Activated naive CD4-positive, alpha-beta T cell treated with anti-CD3 and anti-CD28 coated beads, Interleukin-2, amount 50 U/mL, for 24 hours (primary cell): ENCODE data around the gene TAF1B.

Experiments
- H3K27ac Mint-ChIP-seq: one replicate; pipeline ENCODE4 v1.8.0; 2021; ENCODE audit warnings: mild to moderate bottlenecking, mixed read lengths
- H3K27me3 Mint-ChIP-seq: one replicate; pipeline ENCODE4 v1.8.0; 2021; ENCODE audit warnings: mixed read lengths
- H3K36me3 Mint-ChIP-seq: one replicate; pipeline ENCODE4 v1.8.0; 2021; ENCODE audit warnings: mixed read lengths
- H3K4me1 Mint-ChIP-seq: one replicate; pipeline ENCODE4 v1.8.0; 2021; ENCODE audit warnings: mixed read lengths
- H3K4me3 Mint-ChIP-seq: one replicate; pipeline ENCODE4 v1.8.0; 2021; ENCODE audit warnings: mild to moderate bottlenecking, mixed read lengths
- H3K9me3 Mint-ChIP-seq: one replicate; pipeline ENCODE4 v1.8.0; 2021; ENCODE audit warnings: mixed read lengths

The TAF1B gene

DNA sequence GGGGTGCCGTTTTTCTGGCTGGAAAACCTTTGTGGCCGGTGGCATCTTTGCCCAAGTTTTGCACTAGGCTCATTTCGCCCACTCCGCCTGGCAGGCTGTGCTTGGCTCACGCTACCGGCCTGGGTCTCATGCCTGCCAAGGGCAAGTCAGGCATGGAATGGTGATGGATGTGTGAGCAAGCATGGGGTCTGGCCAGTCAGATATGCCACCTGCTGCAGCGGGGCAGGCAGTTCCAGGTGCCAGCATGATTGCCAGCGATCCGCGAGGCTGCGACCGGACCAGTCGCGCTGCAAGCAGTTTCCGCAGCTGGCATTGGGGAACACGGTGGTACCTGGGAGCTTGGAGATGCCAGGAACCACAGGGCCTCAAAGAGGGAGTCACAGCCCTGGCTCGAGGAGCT, 40.6 kb downstream of the TAF1B start:
- Mint-ChIP-seq H3K36me3 (peaks cover 35% of the 10 kb centered on the region), H3K27me3 (no peaks in the 10 kb centered on the region), H3K27ac (no peak overlapping the region), H3K9me3 (peaks cover 14% of the 10 kb centered on the region), H3K4me1 (peaks cover 13% of the 10 kb centered on the region), H3K4me3 (no peak overlapping the region)

GRCh38 chr2:9884436-9884835, 41.2 kb downstream of the TAF1B start:
- no peak overlapping the region for H3K4me3 Mint-ChIP-seq
- peaks cover 14% of the 10 kb centered on the region for H3K9me3 Mint-ChIP-seq
- peaks cover 13% of the 10 kb centered on the region for H3K4me1 Mint-ChIP-seq
- H3K27me3 Mint-ChIP-seq: no peaks in the 10 kb centered on the region
- no peak overlapping the region for H3K27ac Mint-ChIP-seq
- H3K36me3 Mint-ChIP-seq: peaks cover 36% of the 10 kb centered on the region

DNA sequence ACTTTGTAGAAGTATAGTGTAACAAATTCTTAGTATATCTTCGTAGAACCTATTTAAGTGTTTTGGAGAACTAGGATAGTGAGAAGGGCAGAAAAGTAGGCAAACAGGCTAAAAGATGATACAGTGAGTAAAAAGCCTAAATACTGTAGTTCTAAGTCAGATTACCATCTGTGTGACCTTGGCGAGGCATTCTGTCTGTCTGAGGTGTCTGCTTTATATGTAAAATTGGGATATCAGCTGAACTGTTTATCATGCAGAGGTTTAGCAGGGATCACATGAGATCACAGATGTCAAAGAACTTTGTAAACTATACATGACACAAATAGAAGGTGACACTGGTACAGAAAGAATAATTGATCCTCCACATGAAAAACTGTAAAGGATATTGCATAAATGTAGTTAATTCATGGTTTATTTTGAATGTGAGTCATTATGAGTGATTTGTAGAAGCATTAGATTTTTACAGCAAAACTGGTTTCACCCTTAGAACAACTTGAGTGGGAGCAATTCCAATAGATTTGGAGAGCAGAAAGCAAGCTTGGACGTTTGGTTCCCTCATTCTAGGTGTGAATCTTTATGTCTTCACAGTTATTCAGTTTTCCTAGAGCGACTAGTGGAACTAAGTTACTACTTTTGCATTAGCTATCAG, 41.9 kb downstream of the TAF1B start:
- no peaks in the 10 kb centered on the region for H3K27me3 Mint-ChIP-seq
- no peak overlapping the region for H3K4me3 Mint-ChIP-seq
- peaks cover 14% of the 10 kb centered on the region for H3K9me3 Mint-ChIP-seq
- peaks cover 13% of the 10 kb centered on the region for H3K4me1 Mint-ChIP-seq
- H3K36me3 Mint-ChIP-seq: peaks cover 42% of the 10 kb centered on the region
- H3K27ac Mint-ChIP-seq: no peak overlapping the region

DNA sequence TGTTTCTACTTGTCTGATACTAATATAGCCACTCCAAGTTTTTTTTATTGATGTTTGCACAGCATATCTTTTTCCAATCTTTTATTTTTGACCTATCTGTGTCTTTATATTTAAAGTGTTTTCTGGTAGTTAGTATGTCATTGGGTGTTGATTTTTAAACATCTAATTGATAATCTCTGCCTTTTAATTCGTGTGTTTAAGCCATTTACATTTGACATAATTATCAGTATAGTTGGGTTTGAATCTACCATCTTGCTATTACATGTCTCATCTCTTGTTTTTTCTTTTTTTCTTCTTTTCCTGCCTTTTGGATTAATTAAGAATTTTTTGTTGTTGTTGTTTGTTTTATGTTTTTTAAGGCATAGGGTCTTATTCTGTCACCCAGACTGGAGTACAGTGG, 44.2 kb downstream of the TAF1B start:
- H3K4me3 Mint-ChIP-seq: no peak overlapping the region
- no peaks in the 10 kb centered on the region for H3K27me3 Mint-ChIP-seq
- H3K4me1 Mint-ChIP-seq: peaks cover 13% of the 10 kb centered on the region
- H3K27ac Mint-ChIP-seq: no peak overlapping the region
- peaks cover 14% of the 10 kb centered on the region for H3K9me3 Mint-ChIP-seq
- H3K36me3 Mint-ChIP-seq: peaks cover 45% of the 10 kb centered on the region

DNA sequence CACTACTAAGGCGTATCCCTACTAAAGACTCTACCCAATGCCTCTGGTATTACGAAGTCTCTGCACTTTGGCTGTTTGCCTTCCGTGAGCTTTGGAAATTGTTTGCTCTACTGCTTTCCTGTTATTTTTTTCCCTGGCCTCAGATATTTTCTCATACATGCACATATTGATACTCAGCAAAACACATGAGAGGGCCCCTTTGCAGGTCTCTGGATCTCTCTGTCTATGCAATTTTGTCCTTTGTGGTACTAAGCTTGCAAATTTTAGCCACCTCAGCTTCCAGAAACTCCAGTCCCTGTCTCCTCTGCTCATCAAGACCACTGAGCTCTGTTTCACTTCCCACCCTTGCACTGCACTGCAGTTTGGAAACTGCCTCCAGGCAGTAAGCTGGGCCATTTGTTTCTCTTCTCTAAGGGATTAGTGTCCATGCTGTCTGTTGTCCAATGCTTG, 46.6 kb downstream of the TAF1B start:
- Mint-ChIP-seq H3K4me3 (no peak overlapping the region), H3K36me3 (peaks cover 37% of the 10 kb centered on the region), H3K27ac (no peak overlapping the region), H3K4me1 (peaks cover 13% of the 10 kb centered on the region), H3K27me3 (no peaks in the 10 kb centered on the region), H3K9me3 (peaks cover 14% of the 10 kb centered on the region)

DNA sequence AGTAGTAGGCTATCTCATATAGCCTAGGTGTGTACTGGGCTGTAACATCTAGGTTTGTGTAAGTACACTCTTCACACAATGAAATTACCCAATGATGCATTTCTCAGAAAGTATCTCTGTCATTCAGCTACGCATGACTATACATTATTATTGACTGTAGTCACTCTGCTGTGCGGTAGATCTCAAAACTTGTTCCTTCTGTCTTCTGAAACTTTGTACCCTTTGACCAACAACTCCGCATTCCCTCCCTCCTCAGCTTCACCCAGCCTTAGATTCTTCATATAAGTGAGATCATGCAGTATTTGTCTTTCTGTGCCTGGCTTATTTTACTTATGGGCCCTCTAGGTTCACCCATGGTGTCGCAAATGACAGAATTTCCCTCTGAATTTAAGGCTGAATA, 49.0 kb downstream of the TAF1B start:
- Mint-ChIP-seq H3K36me3 (peaks cover 25% of the 10 kb centered on the region), H3K27me3 (no peaks in the 10 kb centered on the region), H3K4me3 (no peak overlapping the region), H3K27ac (no peak overlapping the region), H3K4me1 (peaks cover 15% of the 10 kb centered on the region), H3K9me3 (peaks cover 11% of the 10 kb centered on the region)

DNA sequence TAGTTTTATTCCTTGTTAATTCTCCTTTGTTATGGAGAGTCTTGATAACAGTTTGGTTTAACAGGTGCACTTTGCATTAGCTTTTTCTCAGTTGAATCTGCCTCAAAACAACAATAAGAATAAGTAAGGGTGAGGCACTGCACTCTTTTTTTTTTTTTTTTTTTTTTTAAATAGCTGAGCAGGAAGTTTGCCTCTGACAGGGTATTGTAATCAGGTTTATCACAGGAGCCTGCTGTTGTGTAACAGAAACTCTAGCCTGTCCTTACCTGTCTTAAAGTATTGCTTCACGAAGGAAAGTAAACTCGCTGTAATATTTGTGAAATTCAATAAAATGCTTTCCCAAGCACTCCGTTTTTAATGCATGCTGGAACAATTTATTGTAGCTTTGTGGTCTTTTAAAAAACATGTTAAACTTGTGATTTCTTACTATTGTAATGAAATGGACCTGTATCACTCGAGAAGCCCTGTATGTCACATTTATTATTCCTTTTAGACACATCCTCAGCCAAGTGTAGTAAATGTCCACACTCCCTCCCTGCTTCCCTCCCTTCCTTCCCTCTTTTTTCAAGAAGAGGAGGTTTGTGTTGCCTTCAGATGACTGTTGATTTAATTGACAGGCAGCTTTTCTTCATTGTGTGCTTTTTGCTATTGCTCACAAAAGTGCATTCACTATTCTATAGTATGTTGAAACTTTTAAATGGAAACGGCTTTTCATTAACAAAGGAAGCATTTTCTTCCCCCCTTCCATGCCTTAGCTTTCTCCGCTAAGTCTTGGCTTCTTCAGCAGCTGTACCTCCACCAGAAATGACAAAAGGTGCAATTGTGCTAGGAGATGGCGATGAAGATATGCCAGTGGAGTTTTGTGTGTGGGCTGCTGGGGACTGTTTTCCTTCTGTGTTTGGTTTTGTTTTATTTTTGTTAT, 52.7 kb downstream of the TAF1B start:
- H3K27me3 Mint-ChIP-seq: no peaks in the 10 kb centered on the region
- peaks cover 23% of the 10 kb centered on the region for H3K4me1 Mint-ChIP-seq
- H3K4me3 Mint-ChIP-seq: no peak overlapping the region
- peaks cover 7% of the 10 kb centered on the region for H3K36me3 Mint-ChIP-seq
- H3K9me3 Mint-ChIP-seq: no peaks in the 10 kb centered on the region
- no peak overlapping the region for H3K27ac Mint-ChIP-seq

- no peak overlapping the region for H3K4me3 Mint-ChIP-seq
Observed at GRCh38 chr2:9897331-9897737, 54.1 kb downstream of the TAF1B start.

GRCh38 chr2:9897846-9898245, 54.6 kb downstream of the TAF1B start:
- H3K9me3 Mint-ChIP-seq: no peaks in the 10 kb centered on the region
- no peak overlapping the region for H3K4me3 Mint-ChIP-seq
- H3K4me1 Mint-ChIP-seq: peaks cover 23% of the 10 kb centered on the region
- no peaks in the 10 kb centered on the region for H3K27me3 Mint-ChIP-seq
- H3K36me3 Mint-ChIP-seq: peaks cover 5% of the 10 kb centered on the region
- H3K27ac Mint-ChIP-seq: no peak overlapping the region

More at GRCh38 chr2:9897331-9897737, 54.1 kb downstream of the TAF1B start:
- H3K36me3 Mint-ChIP-seq: peaks cover 5% of the 10 kb centered on the region
- no peak overlapping the region for H3K27ac Mint-ChIP-seq
- H3K9me3 Mint-ChIP-seq: no peaks in the 10 kb centered on the region
- H3K27me3 Mint-ChIP-seq: no peaks in the 10 kb centered on the region
- peaks cover 23% of the 10 kb centered on the region for H3K4me1 Mint-ChIP-seq

DNA sequence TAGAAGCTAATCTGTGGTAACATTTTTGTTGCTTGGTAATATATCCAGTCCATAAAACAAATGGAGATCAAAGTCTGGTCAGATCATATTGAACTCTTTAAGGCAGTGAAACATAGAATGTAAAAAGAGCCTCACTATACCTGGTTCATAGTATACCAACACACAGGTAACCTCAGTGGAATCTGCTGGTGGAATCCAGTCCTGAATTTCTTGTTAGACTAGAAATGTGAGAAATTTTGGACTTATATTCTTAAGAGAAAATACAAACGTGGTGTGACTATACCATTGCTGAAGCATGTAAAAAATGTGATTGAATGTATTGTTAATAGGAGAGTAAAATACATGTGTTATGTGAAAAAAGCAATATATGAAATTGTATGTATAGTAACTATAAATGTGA, 62.1 kb downstream of the TAF1B start:
- no peak overlapping the region for H3K27ac Mint-ChIP-seq
- no peaks in the 10 kb centered on the region for H3K27me3 Mint-ChIP-seq
- H3K4me3 Mint-ChIP-seq: no peak overlapping the region
- H3K4me1 Mint-ChIP-seq: no peaks in the 10 kb centered on the region
- H3K9me3 Mint-ChIP-seq: no peaks in the 10 kb centered on the region
- peaks cover 10% of the 10 kb centered on the region for H3K36me3 Mint-ChIP-seq

DNA sequence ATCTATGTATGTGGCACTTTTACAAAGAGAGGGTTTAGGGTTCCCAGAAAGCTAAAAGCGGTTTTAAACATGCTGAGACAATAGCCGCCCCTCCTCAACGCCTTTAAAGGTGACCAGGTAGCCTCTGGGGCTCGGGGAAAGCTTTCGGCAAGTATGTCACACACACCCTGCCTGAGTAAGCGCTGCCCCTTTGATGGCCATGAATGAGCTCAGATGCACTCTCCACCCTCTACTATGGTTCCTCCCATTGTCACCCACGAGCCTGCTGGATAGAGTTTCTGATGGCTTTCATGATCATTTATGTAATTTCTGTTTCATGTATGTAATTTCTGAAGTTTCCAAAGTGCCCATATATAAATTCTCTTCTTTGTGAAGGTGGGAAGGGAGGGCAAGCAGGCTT, 64.1 kb downstream of the TAF1B start:
- Mint-ChIP-seq H3K27ac (no peak overlapping the region), H3K4me3 (no peak overlapping the region), H3K9me3 (no peaks in the 10 kb centered on the region), H3K27me3 (no peaks in the 10 kb centered on the region), H3K36me3 (peaks cover 12% of the 10 kb centered on the region), H3K4me1 (no peaks in the 10 kb centered on the region)

DNA sequence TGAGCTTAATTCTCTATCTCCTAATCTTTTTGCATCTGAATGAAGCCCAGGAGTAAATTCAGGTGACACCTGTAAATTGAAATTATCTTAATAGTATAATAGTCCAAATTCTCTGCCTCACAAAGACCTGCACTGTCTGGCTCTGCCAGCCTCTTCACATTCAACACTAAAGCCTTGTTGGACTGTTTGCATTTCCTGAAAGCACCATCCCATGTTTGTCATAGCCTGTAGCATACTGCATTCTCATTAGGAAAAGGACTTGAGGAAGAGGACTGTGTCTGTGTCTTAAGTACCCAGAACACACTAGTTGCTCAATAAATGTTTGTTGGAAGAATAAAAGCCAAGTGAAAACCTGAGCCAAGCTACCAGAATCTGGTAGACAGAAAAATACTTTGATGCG, 65.4 kb downstream of the TAF1B start:
- no peaks in the 10 kb centered on the region for H3K4me1 Mint-ChIP-seq
- H3K4me3 Mint-ChIP-seq: no peak overlapping the region
- H3K27ac Mint-ChIP-seq: no peak overlapping the region
- no peaks in the 10 kb centered on the region for H3K9me3 Mint-ChIP-seq
- peaks cover 19% of the 10 kb centered on the region for H3K36me3 Mint-ChIP-seq
- no peaks in the 10 kb centered on the region for H3K27me3 Mint-ChIP-seq

DNA sequence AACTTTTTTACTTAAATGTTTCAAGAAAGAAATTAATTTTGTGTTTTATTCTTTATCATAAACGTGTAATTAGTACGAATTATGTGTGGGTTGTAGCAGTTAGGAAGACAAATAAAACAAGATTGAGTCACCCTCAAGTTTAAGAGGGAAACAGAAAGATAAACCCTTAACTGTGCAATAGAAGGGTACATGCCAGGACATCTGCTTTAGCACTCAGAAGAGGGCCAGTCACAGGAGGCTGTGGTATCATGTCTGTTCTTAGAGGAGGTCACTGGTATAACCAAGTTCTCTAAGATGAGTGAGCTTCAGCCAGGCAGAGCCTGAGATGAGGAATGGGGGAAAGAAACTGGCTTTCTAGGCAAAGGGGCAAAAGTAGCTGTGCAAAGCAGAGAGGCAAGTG, 65.8 kb downstream of the TAF1B start:
- Mint-ChIP-seq H3K27me3 (no peaks in the 10 kb centered on the region), H3K4me3 (no peak overlapping the region), H3K4me1 (no peaks in the 10 kb centered on the region), H3K27ac (no peak overlapping the region), H3K9me3 (no peaks in the 10 kb centered on the region), H3K36me3 (peaks cover 22% of the 10 kb centered on the region)

GRCh38 chr2:9910699-9911098, 67.4 kb downstream of the TAF1B start:
- Mint-ChIP-seq H3K27ac (no peak overlapping the region), H3K36me3 (peaks cover 26% of the 10 kb centered on the region), H3K4me3 (no peak overlapping the region), H3K27me3 (no peaks in the 10 kb centered on the region), H3K9me3 (no peaks in the 10 kb centered on the region), H3K4me1 (no peaks in the 10 kb centered on the region)

DNA sequence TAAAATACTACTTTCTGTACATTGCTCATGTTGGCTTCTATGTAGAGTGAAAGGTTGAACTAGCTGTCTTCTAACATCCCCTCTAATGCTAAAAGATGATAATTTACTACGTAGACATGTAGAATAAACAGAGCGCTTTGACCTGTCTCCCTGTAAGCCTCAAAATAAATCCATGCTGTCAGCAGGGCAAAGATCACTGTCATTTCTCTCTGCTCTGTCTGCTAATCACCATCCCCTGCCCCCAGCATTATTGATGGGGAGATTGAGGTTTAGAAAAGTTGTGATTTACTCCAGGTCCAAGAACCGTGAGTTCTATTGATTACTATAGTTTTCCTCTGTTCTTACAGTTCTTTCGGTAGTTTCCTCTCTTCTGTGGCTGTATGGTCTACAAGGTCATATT, 69.2 kb downstream of the TAF1B start:
- peaks cover 23% of the 10 kb centered on the region for H3K36me3 Mint-ChIP-seq
- H3K27ac Mint-ChIP-seq: no peak overlapping the region
- no peak overlapping the region for H3K4me3 Mint-ChIP-seq
- no peaks in the 10 kb centered on the region for H3K4me1 Mint-ChIP-seq
- no peaks in the 10 kb centered on the region for H3K27me3 Mint-ChIP-seq
- H3K9me3 Mint-ChIP-seq: no peaks in the 10 kb centered on the region

GRCh38 chr2:9914384-9915065, 71.3 kb downstream of the TAF1B start:
- Mint-ChIP-seq H3K27ac (no peak overlapping the region), H3K36me3 (peaks cover 23% of the 10 kb centered on the region), H3K9me3 (no peaks in the 10 kb centered on the region), H3K4me1 (no peaks in the 10 kb centered on the region), H3K27me3 (no peaks in the 10 kb centered on the region), H3K4me3 (no peak overlapping the region)
